ENCODE measurements around the gene PLIN3. TPM values are rescaled to one million over a fixed set of nuclear protein-coding genes. Genes with fewer than 3 reads are reported as not detected.
"Not testable (repeated sequence)": the region's sequence is repeated elsewhere in the genome, so short reads cannot be mapped to it uniquely, and the experiment has no call there.

PLIN3 gene
- total RNA-seq, 1 donor from 2014 or later: 157 TPM

DNA sequence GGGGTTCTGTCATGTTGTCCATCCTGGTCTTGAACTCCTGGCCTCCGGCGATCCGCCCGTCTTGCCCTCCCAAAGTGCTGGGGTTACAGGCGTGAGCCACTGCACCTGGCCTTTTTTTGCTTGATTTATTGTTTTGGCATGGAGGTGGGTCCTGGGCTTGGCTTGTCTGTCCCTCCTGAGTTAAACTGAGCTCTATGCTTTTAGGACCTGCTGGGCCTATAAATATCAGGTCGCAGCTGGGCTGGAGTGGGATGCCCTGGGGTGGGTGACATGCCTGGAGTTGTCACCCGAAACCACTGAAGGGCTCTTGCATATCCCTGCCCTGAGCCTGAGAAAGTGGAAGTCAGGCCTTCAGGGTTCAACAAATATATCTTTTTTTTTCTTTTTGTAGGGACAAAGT is 29.7 kb upstream of the PLIN3 start:
- Histone ChIP-seq H3K4me1 (ENCODE audit: insufficient read depth, low read length) (peaks cover 3% of the 10 kb centered on the region), H2AFZ (ENCODE audit: low read depth, low read length) (no peak overlapping the region), H3K79me2 (ENCODE audit: insufficient read depth, low read length) (no peaks in the 10 kb centered on the region), H3K27ac (ENCODE audit: low read depth, low read length) (no peak overlapping the region), H4K20me1 (ENCODE audit: insufficient read depth, low read length) (no peaks in the 10 kb centered on the region), H3K9ac (ENCODE audit: low read length) (no peak overlapping the region), H3K4me2 (ENCODE audit: low read length) (no peak overlapping the region), H3K27me3 (ENCODE audit: insufficient read depth, low read length) (no peaks in the 10 kb centered on the region), H3K36me3 (ENCODE audit: insufficient read depth, low read length) (no peaks in the 10 kb centered on the region), H3K4me3 (ENCODE audit: insufficient read depth, low read depth, low read length) (no peak overlapping the region), H3K9me3 (ENCODE audit: insufficient read depth, low read depth, low read length) (no peaks in the 10 kb centered on the region)
- Mint-ChIP-seq H3K36me3 (ENCODE audit: low read depth, unreplicated experiment) (no peaks in the 10 kb centered on the region), H3K4me3 (ENCODE audit: unreplicated experiment) (no peak overlapping the region), H3K9me3 (ENCODE audit: unreplicated experiment) (no peaks in the 10 kb centered on the region), H3K27ac (ENCODE audit: unreplicated experiment) (no peak overlapping the region), H3K4me1 (ENCODE audit: low read depth, unreplicated experiment) (no peaks in the 10 kb centered on the region), H3K27me3 (ENCODE audit: low read depth, unreplicated experiment) (peaks cover 2% of the 10 kb centered on the region)
- no peak for DNase-seq (ENCODE audit: low read depth)
- TF ChIP-seq EZH2 (IDR thresholded peaks at IDR 0.05; ENCODE audit: insufficient read depth, low read length): no peak
- TF ChIP-seq, protein P1, sequence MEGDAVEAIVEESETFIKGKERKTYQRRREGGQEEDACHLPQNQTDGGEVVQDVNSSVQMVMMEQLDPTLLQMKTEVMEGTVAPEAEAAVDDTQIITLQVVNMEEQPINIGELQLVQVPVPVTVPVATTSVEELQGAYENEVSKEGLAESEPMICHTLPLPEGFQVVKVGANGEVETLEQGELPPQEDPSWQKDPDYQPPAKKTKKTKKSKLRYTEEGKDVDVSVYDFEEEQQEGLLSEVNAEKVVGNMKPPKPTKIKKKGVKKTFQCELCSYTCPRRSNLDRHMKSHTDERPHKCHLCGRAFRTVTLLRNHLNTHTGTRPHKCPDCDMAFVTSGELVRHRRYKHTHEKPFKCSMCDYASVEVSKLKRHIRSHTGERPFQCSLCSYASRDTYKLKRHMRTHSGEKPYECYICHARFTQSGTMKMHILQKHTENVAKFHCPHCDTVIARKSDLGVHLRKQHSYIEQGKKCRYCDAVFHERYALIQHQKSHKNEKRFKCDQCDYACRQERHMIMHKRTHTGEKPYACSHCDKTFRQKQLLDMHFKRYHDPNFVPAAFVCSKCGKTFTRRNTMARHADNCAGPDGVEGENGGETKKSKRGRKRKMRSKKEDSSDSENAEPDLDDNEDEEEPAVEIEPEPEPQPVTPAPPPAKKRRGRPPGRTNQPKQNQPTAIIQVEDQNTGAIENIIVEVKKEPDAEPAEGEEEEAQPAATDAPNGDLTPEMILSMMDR (IDR thresholded peaks at IDR 0.05; ENCODE audit: insufficient read depth, low read depth, low read length): no peak
- FAIRE-seq: no peak

DNA sequence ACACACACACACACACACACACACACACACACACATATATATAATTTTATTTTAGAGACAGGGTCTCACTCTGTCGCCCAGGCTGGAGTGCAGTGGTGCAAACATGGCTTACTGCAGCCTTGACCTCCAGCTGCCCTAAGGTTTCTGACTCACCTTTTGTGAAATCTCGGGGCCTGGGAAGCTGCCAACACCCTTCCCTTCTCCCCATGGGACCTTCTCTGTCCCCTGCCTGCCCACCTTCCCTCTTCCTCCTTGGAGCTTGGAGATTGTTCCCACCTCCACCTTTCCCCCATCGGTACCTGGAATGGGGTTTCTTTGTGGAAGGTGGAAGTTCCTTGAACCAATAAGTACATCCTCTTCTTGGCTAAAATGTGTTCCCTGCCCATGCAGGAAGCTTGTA is 28.9 kb upstream of the PLIN3 start:
- Mint-ChIP-seq H3K27ac (ENCODE audit: unreplicated experiment) (no peak overlapping the region), H3K4me1 (ENCODE audit: low read depth, unreplicated experiment) (no peaks in the 10 kb centered on the region), H3K27me3 (ENCODE audit: low read depth, unreplicated experiment) (peaks cover 4% of the 10 kb centered on the region), H3K9me3 (ENCODE audit: unreplicated experiment) (no peaks in the 10 kb centered on the region), H3K4me3 (ENCODE audit: unreplicated experiment) (no peak overlapping the region), H3K36me3 (ENCODE audit: low read depth, unreplicated experiment) (no peaks in the 10 kb centered on the region)
- H3K9ac ChIP-seq (ENCODE audit: low read length): no peak overlapping the region
- FAIRE-seq (no peak), DNase-seq (ENCODE audit: low read depth) (peak; percentile 12)
- H3K79me2 ChIP-seq (ENCODE audit: insufficient read depth, low read length): no peaks in the 10 kb centered on the region
- no peak overlapping the region for H2AFZ ChIP-seq (ENCODE audit: low read depth, low read length)
- H4K20me1 ChIP-seq (ENCODE audit: insufficient read depth, low read length): no peaks in the 10 kb centered on the region
- H3K36me3 ChIP-seq (ENCODE audit: insufficient read depth, low read length): no peaks in the 10 kb centered on the region
- no peak for TF ChIP-seq EZH2 (IDR thresholded peaks at IDR 0.05; ENCODE audit: insufficient read depth, low read length)
- TF ChIP-seq, protein P1 (IDR thresholded peaks at IDR 0.05; ENCODE audit: insufficient read depth, low read depth, low read length): no peak
- no peaks in the 10 kb centered on the region for H3K9me3 ChIP-seq (ENCODE audit: insufficient read depth, low read depth, low read length)
- peaks cover 3% of the 10 kb centered on the region for H3K4me1 ChIP-seq (ENCODE audit: insufficient read depth, low read length)
- H3K27me3 ChIP-seq (ENCODE audit: insufficient read depth, low read length): no peaks in the 10 kb centered on the region
- no peak overlapping the region for H3K4me2 ChIP-seq (ENCODE audit: low read length)
- no peak overlapping the region for H3K27ac ChIP-seq (ENCODE audit: low read depth, low read length)
- no peak overlapping the region for H3K4me3 ChIP-seq (ENCODE audit: insufficient read depth, low read depth, low read length)

DNA sequence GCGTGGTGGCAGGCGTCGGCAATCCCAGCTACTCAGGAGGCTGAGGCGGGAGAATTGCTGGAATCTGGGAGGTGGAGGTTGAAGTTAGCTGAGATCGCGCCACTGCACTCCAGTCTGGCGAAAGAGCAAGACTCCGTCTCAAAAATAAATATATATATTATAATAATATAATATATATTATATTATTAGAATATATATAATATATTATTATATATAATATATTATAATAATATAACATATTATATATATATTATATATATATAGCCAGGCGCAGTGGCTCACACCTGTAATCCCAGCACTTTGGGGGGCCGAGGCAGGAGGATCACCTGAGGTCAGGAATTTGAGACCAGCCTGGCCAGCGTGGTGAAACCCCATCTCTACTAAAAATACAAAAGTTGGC is 25.5 kb upstream of the PLIN3 start:
- H4K20me1 ChIP-seq (ENCODE audit: insufficient read depth, low read length); H2AFZ ChIP-seq (ENCODE audit: low read depth, low read length); H3K9me3 ChIP-seq (ENCODE audit: insufficient read depth, low read depth, low read length); H3K36me3 ChIP-seq (ENCODE audit: insufficient read depth, low read length); FAIRE-seq; H3K4me2 ChIP-seq (ENCODE audit: low read length); H3K9ac ChIP-seq (ENCODE audit: low read length); H3K79me2 ChIP-seq (ENCODE audit: insufficient read depth, low read length); H3K36me3 Mint-ChIP-seq (ENCODE audit: low read depth, unreplicated experiment); H3K4me1 ChIP-seq (ENCODE audit: insufficient read depth, low read length); H3K4me1 Mint-ChIP-seq (ENCODE audit: low read depth, unreplicated experiment); H3K9me3 Mint-ChIP-seq (ENCODE audit: unreplicated experiment); H3K27me3 ChIP-seq (ENCODE audit: insufficient read depth, low read length); H3K4me3 Mint-ChIP-seq (ENCODE audit: unreplicated experiment); H3K27ac ChIP-seq (ENCODE audit: low read depth, low read length); DNase-seq (ENCODE audit: low read depth); H3K4me3 ChIP-seq (ENCODE audit: insufficient read depth, low read depth, low read length); H3K27ac Mint-ChIP-seq (ENCODE audit: unreplicated experiment): not testable (repeated sequence)
- H3K27me3 Mint-ChIP-seq (ENCODE audit: low read depth, unreplicated experiment): peaks cover 13% of the 10 kb centered on the region

Measured in astrocyte (in vitro differentiated cells and primary cell).